DOHH2 (cell line): ENCODE results near the gene ZNF2.

Experiments used
- EZH2phosphoT487 ChIP-seq: fragments of 200-600 bp; sonication (generic); IDR thresholded peaks from 2 replicates; pipeline ENCODE4 v1.6.1; 2017; ENCODE audit warnings: borderline replicate concordance, mild to moderate bottlenecking, antibody characterized with exemption, low read length, moderate library complexity, mixed read lengths
- TF ChIP-seq, protein P1 (sequence below): fragments of 200-600 bp; sonication (generic); IDR thresholded peaks from one replicate; pipeline ENCODE4 v1.5.1; 2014; ENCODE audit warnings: antibody characterized with exemption, mild to moderate bottlenecking, low read depth, low read length; ENCODE audit not compliant: poor library complexity, severe bottlenecking

DNA sequence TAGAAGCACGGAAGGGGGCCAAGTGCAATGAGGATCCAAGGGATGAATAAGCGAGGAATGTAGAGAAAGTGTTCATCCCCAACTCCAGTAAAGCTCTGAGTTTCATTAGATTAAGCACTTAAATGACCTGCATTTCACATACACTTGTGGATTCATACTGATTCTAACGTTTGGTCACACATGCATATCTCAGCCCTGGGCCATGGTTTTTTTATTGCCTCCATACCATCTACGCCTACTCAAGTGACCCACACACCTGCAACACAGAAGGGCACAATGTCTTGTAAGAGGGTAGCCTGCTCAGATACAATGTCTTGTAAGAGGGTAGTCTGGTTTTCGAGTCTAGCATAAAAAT, 43.4 kb upstream of the ZNF2 start:
- TF ChIP-seq, protein P1, sequence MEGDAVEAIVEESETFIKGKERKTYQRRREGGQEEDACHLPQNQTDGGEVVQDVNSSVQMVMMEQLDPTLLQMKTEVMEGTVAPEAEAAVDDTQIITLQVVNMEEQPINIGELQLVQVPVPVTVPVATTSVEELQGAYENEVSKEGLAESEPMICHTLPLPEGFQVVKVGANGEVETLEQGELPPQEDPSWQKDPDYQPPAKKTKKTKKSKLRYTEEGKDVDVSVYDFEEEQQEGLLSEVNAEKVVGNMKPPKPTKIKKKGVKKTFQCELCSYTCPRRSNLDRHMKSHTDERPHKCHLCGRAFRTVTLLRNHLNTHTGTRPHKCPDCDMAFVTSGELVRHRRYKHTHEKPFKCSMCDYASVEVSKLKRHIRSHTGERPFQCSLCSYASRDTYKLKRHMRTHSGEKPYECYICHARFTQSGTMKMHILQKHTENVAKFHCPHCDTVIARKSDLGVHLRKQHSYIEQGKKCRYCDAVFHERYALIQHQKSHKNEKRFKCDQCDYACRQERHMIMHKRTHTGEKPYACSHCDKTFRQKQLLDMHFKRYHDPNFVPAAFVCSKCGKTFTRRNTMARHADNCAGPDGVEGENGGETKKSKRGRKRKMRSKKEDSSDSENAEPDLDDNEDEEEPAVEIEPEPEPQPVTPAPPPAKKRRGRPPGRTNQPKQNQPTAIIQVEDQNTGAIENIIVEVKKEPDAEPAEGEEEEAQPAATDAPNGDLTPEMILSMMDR = no peak
- no peak for TF ChIP-seq EZH2phosphoT487
